HG02642 (cell line): ENCODE data around the gene RNF223.
"Not testable (repeated sequence)": the region's sequence is repeated elsewhere in the genome, so short reads cannot be mapped to it uniquely, and the experiment has no call there.

Experiments
- ATAC-seq: cut with Tn5 transposase; IDR thresholded peaks from one replicate; pipeline ENCODE4 v1.9.1; 2021; ENCODE audit warnings: mild to moderate bottlenecking; ENCODE audit not compliant: unreplicated experiment, poor library complexity

The RNF223 gene

DNA sequence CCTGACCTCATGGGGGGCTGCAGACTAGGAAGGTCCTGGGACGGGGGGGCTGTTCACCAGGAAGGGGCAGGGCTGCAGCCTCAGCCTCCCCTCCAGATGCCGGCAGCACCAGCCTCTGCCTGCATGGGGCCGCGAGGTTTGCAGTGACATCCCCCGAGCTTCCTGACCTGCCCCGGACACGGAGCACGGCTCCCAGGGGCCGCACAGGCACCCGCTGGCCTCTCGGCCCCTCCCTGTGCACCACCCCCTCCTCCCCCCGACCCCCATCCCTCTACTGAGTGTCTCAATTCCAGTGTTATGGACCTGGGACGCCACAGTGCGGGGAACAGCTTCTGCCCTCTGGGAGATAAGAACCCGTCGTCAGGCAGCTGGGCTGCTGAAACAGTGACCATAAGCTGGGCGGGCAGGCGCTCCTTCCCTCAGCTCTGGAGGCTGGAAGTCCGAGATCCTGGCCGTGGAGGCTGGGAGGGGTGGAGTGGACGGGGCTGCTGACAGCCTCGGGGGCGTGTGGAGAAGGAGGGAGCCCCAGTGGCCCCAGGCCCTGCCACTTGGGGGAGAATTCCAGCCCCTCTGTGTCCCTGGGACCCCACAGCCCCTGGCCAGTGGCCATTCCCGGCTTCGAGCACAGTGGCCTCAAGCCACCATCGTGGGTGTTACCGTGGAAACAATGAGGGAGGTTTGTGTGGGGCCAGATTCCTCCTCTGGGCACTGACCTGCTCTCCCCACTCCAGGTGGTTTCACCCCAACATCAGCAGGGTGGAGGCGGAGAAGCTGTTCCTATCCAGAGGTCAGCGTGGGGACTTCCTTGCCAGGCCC is 11.6 kb downstream of the RNF223 start:
- no peak for ATAC-seq

DNA sequence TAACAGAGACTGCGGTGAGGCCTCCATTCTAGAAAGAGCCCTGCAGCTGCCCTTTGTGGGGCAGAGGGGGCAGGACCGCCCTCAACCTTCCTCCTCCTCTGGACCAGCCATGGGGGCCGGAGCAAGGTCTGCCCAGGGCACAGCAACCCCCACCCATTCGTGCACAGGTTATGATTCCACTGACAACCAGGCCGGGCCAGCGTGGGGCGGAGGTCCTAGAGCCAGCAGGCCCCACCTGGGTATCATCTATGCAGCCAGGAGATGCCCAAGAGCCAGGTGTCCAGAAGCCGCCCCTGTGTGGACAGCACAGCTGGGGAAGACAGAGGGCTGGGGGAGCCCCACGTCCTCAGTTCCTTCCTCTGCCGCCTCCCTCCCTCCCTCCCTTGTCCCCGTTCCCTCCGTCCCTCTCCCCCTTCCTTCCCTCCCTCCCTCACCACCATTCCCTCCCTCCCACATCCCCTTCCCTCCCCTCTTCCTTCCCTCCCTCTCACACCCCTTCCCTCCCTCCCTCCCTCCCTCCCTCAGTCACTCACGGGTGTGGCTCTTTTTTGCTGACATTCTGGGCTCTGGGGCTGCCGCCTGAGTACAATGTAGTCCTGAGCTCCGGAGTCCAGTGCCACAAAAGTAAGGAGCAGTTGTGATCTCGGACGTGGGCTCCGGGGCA is 12.3 kb downstream of the RNF223 start:
- ATAC-seq: no peak

DNA sequence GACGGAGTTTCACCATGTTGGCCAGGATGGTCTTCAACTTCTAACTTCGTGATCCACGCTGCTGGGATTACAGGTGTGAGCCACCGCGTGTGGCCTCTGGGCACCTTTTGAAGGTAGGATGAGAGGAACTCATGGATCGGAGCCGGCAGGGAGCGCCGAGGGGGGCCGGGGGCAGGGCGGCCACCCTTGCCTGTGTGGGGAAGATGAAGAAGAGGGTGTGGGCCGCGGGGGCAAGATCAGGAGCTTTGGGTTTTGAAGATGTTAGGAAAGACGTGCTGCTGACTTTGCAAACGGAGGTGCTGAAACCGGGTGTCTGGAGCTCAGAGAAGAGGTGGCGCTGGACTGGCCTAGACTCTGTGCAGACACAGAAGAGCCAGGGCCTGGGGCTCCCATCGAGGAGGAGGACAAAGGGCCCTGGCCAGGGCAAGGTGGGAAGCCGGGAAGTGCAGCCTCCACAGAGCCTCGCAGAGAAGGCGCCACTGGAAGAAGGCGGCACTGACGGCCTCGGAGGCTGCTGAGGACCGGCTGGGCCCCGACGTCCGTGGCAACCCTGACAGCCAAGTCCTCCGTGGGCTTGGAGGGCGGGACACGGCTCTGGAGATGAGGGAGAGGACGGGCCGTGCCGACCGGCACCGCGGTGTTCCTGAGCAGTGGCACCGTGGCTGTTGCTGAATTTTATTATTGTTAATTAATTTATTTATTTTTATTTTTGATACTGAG is 13.7 kb downstream of the RNF223 start:
- no peak for ATAC-seq

DNA sequence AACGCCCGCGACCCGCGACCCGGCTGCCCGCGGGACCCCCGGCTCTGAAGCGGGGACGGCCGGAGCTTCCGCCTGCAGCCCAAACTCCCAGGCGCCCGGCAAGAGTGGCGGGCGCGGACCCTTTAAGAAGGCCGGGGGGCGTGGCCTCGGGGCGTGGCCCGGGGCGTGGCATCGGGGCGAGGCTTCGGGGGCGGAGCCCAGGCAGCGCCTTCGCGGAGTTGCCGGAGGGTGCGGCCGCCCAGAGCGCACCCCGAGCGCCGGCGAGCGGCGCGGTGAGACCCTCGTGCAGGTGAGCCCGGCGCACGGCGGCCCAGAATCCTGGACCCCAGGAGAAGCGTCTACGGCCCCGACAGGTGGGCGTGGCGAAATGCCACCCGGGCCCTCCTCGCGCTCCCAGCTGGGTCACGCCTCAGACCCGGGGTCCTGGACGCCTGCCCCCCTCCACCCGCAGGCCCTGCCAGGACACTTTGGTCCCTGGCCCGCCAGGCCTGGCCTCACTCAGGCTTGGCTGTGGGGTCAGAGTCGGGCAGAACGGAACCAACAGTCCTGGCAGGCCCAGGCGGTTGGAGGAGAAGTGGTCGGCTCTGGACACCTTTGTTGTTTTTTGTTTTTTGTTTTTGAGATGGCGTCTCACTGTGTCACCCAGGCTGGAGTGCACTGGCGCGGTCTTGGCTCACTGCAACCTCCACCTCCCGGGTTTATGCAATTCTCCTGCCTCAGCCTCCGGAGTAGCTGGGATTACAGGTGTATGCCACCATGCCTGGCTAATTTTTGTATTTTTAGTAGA is 14.4 kb downstream of the RNF223 start:
- ATAC-seq: peak; percentile 72

DNA sequence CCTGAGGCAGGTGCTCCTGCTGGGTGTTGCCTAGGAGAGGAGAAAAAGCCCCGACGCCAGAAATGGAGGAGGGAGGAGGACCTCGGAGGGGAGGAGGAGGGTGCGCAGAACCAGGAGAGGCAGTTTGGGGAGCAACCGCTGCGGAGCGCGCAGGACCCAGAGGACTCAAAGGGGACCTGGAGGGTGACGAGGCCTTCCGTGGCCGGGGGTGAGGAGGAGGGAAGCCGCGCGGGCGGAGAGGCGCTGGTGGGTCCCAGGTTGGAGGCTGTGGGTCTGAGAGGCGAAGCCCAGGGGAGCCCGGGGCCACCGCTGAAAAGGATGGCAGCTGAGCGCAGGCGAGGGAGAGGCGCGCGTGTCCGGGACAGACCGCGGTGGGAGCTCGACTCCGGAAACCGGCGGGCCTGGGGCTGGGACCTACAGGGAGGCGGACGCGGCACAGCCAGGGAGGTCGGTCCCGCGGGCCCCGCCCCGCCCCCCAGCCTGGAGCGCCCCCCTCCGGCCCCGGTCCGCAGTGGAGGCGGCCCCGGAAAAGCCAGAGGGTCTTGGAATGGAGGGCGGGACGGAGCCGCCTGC is 15.1 kb downstream of the RNF223 start:
- peak; percentile 43 for ATAC-seq

DNA sequence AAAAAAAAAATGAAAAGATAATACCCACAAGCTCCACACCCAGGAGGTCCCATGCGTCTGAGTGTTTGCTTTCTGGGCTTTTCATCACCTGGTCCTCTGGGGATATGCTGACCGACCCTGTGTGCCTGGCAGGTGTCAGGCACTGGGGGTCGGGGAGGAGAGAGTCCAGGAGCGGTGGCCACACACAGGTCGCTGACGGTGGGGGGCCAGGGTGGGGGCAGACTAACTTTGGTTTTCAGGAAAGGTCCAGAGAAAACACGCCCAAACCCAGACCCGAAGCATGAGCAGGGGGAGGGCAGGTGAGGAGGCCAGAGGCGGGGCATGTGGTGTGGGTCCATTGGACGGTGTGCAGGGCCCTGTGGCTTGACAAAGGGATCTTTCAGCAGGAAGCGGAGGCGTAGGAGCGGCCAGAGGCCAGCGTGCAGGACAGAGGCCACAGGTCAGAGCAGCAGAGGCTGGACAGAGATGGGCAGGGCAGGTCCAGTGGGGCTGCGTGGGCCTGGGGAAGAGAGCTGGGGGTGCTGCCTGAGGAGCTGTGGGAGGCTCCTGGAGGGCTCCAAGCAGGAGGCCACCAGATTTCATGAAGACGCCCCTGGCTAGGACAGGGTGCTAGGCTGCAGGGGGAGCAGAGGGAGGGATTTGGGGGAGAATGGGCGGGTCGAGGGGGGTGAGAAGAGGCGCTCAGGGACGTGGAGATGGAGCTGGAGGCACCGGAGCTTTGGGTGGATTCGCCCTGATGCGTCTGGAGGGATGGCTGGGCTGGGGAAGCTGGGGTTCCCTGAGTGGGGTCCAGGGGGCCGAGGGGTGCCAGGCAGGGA is 15.8 kb downstream of the RNF223 start:
- no peak for ATAC-seq

DNA sequence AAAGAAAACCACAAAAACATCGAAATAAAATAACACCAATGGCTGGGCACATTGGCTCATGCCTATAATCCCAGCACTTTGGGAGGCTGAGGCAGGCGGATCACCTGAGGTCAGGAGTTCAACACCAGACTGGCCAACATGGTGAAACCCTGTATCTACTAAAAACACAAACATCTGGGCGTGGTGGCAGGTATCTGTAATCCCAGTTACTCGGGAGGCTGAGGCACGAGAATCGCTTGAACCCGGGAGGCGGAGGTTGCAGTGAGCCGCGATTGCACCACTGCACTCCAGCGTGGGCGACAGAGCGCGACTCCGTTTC is 16.4 kb downstream of the RNF223 start:
- ATAC-seq: not testable (repeated sequence)

DNA sequence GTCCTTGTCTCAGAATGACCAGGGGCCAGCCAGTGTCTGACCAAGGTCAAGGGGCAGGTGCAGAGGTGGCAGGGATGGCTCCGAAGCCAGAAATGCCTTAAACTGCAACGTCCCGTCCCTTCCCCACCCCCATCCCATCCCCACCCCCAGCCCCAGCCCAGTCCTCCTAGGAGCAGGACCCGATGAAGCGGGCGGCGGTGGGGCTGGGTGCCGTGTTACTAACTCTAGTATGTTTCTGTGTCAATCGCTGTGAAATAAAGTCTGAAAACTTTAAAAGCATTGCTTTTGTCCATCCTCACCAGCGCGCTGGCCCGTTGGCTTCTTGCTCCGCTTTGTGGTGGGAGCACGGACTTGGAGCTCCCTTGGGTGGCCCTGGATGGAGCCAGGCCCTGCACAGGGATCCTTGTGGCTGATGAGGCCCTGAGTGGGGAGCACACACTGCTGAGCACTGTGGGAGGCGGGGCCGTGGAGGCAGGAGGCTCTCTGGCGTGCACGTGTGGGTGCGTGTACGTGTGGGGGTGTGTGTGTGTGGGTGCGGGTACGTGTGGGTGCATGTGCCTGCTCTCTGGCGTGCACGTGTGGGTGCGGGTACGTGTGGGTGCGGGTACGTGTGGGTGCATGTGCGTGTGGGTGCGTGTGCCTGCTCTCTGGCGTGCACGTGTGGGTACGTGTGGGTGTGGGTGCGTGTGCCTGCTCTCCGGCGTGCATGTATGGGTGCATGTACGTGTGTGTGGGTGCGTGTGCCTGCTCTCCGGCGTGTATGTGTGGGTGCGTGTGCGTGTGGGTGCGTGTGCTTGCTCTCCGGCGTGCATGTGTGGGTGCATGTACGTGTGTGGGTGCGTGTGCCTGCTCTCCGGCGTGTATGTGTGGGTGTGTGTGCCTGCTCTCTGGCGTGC is 18.0 kb downstream of the RNF223 start:
- no peak for ATAC-seq

DNA sequence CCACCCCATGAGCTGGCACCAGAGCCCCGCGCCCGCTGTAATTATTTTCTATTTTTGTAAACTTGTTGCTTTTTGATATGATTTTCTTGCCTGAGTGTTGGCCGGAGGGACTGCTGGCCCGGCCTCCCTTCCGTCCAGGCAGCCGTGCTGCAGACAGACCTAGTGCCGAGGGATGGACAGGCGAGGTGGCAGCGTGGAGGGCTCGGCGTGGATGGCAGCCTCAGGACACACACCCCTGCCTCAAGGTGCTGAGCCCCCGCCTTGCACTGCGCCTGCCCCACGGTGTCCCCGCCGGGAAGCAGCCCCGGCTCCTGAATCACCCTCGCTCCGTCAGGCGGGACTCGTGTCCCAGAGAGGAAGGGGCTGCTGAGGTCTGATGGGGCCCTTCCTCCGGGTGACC is 19.1 kb downstream of the RNF223 start:
- ATAC-seq: no peak

DNA sequence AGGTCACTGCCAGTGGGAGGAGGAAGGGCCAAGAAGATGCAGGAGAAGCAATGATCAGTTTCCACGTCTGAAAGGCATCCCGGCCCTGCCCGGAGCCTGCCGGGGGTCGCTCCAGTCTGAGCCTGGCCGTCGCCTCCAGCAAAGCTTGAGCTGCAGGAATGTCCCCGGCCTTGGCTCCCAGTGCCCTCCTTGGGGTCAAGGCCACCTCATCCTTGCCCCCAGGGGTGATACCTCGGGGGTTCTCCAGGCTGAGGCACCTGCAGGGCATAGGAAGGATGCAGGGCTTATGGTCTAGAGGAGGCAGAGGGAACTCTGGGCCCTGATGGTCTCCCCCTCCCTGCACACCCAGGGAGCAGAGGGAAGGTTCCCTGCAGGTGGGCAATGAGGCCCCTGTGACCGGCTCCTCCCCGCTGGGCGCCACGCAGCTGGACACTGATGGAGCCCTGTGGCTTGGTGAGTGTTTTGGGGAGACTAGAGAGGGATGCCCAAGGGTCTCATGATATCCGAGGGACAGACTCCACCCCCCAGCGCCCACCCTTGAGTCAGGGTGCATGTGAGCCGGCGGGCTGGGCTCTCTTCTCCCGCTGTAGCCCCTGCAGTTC is 19.9 kb downstream of the RNF223 start:
- no peak for ATAC-seq

DNA sequence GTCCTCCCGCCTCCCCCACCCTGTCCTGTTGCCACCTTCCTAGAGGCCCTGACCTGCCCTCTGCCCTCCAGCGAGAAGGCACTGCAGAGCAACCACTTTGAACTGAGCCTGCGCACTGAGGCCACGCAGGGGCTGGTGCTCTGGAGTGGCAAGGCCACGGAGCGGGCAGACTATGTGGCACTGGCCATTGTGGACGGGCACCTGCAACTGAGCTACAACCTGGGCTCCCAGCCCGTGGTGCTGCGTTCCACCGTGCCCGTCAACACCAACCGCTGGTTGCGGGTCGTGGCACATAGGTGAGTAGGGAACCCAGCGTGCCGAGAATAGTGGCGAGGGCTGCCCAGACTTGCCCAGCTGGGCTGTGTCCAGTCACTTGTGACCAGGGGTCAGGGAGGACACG is 20.4 kb downstream of the RNF223 start:
- no peak for ATAC-seq

DNA sequence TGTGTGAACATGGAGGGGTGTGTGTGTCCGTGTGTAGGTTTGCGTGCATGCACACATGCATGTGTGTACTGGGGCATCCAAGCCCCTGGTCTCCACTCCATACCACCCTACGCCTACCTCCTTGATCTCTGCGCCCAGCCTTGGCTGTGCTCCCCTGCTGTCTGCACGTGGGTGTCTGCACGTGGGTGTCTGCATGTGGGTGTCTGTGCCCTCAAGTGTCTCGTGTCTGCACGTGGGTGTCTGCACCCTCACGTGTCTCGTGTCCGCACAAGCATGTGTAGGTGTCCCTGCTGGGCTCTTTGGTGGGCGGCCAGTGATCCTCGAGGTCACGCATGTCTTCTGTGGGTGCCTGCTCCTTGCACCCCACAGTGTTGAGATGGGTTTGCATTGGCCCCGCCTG is 21.1 kb downstream of the RNF223 start:
- no peak for ATAC-seq

DNA sequence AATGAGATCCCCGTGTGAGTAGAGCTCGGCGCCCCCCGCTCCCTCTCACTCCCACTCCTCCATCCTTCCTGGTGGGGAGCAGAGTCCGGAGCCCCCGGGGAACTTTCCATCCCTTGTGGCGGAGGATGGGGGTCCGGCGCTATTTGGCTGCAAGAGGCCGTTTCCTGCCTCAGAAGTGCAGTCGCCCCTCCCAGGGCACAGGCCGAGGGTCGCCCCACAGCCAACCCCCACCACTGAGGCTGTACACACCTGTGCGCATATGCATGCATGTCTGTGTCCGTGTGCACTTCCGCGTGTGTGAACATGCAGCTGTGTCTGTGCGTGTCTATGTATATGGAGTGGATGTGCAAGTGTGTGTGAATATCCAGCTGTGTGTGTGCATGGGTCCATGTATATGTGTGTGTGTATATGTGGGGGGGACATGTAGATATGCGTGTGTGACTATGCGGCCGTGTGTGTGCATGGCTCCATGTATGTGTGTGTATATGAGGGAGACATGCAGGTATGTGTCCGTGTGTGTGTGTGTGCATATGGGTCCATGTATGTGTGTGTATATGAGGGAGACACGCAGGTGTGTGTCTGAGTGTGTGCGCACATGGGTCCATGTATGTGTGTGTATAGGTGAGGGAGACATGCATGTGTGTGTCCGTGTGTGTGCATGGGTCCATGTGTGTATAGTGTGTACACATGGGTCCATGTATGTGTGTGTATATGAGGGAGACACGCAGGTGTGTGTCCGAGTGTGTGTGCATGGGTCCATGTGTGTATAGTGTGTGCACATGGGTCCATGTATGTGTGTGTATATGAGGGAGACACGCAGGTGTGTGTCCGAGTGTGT is 21.9 kb downstream of the RNF223 start:
- no peak for ATAC-seq

DNA sequence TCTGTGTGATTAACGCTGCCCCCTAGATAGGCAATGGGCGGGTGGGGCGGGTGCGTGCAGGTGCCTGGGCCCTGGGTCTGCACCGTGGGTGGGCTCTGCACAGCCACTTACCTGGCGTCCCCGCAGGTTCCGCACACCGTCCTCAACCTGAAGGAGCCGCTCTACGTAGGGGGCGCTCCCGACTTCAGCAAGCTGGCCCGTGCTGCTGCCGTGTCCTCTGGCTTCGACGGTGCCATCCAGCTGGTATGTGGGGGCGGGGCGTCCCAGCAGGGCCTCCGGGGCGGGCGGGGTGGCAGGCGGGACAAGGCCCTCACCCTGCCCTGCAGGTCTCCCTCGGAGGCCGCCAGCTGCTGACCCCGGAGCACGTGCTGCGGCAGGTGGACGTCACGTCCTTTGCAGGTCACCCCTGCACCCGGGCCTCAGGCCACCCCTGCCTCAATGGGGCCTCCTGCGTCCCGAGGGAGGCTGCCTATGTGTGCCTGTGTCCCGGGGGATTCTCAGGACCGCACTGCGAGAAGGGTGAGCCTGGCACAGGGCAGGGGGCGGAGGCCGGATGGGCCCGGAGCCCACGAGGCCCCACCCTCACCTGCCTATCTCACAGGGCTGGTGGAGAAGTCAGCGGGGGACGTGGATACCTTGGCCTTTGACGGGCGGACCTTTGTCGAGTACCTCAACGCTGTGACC is 22.8 kb downstream of the RNF223 start:
- no peak for ATAC-seq

DNA sequence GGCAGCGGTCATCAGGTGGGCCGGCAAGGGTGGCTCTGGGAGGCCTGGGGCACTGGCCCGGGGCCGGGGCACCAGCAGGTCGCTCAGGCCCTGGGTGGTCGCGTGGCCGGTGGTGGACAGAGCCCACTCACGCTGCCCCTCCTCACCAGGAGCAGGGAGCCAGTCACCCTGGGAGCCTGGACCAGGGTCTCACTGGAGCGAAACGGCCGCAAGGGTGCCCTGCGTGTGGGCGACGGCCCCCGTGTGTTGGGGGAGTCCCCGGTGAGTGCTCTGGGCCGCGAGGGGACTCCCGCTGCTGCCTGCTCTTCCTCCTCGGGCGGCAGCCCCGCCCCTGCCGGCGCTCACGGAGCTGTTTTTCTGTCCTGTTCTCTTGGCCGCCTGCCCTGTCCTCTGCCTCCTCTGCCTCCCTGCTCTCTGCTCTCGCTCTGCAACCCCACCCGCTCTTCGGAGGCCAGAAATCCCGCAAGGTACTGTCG is 23.5 kb downstream of the RNF223 start:
- no peak for ATAC-seq

DNA sequence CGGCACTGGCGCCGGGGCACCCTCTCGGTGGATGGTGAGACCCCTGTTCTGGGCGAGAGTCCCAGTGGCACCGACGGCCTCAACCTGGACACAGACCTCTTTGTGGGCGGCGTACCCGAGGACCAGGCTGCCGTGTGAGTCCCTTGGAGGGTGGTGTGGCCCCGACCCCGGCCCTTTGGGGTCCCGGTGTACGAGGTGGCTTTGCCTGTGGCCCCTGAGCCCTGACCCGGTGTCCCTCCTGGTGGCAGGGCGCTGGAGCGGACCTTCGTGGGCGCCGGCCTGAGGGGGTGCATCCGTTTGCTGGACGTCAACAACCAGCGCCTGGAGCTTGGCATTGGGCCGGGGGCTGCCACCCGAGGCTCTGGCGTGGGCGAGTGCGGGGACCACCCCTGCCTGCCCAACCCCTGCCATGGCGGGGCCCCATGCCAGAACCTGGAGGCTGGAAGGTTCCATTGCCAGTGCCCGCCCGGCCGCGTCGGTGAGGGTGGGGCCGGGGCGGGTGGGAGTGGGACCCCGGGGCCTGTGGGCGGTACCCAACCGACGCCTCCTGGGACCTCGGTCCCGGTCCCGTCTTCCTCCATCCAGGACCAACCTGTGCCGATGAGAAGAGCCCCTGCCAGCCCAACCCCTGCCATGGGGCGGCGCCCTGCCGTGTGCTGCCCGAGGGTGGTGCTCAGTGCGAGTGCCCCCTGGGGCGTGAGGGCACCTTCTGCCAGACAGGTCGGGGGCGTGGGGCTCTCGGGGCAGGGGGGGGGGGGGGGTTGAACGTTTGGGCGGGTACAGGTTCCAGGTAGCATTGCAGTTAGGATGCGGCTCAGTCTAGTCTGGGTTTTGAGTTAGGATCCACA is 24.6 kb downstream of the RNF223 start:
- ATAC-seq: no peak
